Cerebellar nuclear complex (tissue), 1 donor: ENCODE data around the gene MACROD2.
"Not testable (repeated sequence)": the region's sequence is repeated elsewhere in the genome, so short reads cannot be mapped to it uniquely, and the experiment has no call there.

Source experiments
- DNase-seq, 2 experiments: peaks; one replicate each; lab custom pipeline; 2025; lab: John Stamatoyannopoulos, UW

Gene MACROD2

DNA sequence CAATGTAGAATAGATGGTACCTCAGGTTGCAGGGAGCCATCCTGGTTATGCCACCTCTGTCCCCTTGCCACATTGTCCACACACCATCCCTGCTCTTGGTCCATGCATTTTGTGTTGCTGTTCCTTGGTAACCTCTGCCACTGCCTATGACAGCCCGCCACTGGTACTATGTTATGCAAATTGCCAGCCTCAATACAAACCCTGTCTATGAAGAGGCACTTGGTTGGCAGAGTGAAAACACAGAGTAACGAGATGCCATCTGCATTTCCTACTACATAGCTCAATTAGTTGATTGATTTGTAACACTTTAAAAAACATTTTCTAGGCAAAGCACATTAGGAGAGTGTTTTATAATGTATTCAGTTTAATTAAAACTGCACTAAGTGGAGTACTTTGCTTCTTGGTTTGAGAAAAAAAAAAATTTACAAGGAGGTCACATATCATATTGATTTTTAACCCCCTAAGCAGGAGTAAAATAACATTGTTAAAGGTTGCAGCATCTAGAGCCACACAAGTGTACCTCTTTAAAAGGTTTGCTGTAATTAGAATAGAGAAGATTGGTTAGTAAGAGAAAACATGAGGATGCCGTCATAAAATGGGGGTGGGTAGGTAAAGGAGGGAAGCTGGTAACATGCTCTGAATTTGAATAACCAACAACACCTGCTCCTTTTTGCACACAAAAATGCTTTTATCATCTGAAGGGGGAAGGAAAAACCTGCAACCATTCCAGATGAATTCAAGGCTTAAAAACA, 1760.9 kb downstream of the MACROD2 start:
- DNase-seq: no peak

GRCh38 chr20:15756754-15757115, 1761.4 kb downstream of the MACROD2 start:
- no peak for DNase-seq

DNA sequence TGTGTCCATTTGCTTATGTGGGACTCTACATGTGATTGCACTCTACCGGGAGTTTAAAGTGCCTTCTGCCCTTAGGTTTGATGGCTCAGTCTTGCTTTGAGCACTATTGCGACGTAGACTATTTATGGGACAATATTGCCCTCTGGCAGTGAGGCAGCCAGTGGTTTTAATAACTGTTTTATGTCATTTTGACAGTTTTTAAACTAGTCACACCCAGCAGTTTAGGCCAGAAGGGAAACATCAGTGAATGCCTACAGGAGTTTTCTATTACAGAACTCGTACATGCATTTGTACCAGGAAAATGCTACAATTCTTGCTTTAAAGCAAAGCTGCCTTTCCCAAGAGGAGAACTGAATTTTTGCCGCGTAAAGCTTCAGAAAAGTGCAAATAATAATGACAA, 1764.3 kb downstream of the MACROD2 start:
- DNase-seq: no peak

- DNase-seq: no peak
Measured at GRCh38 chr20:15760001-15760621, 1764.8 kb downstream of the MACROD2 start.

GRCh38 chr20:15763366-15763765, 1768.0 kb downstream of the MACROD2 start:
- DNase-seq: no peak

- DNase-seq: no peak
Measured at GRCh38 chr20:15767586-15767985, 1772.3 kb downstream of the MACROD2 start.

GRCh38 chr20:15767999-15768741, 1772.9 kb downstream of the MACROD2 start:
- no peak for DNase-seq

DNA sequence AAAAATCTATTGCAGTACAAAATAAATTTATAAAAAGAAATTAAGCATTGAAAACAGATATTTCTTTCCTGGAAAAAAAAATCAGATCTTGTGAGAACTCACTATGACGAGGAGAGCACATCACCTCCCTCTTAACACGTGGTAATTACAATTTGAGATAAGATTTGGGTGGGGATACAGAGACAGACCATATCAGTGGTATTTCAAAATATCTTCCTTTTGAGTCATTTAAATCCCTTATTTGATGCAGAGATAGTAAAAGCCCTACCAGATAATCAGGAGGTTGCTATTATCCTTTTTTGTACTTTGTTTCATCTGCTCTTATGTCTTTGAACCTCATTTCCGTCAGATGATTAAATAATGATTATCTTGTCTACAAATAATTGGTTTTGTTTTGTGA, 1777.5 kb downstream of the MACROD2 start:
- DNase-seq: no peak

GRCh38 chr20:15774926-15775325, 1779.6 kb downstream of the MACROD2 start:
- DNase-seq: no peak

DNA sequence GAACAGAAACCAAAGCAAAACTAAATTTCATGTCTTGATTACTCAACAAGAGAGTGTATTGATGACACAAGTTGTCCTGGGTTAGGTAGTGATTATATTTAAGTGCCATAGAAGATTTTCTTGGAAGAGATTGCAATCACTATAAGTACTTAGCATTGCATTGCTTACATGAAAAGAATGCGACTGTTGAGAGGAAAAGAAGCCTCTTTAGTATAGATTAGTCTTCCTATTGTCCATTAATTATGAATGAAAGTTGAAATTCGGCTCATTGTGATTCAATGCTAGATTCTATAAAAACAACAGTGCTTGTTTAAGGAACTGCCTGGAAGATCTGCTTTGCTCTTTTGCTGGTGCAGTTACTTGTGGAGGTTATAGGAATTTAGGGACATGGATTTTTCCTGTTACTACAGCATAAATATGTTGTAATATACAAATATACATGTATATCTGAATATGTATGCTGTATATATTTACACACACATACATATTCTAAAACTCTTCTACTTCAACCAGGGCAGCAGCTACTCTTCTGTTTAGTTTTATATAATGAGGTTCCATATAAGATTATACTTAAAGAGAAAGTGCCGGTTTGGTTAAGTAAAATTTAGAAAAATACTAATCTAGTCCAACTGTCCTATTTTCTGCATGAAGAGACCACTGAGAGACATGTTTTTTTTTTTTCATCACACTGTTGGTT, 1781.6 kb downstream of the MACROD2 start:
- DNase-seq: no peak

DNA sequence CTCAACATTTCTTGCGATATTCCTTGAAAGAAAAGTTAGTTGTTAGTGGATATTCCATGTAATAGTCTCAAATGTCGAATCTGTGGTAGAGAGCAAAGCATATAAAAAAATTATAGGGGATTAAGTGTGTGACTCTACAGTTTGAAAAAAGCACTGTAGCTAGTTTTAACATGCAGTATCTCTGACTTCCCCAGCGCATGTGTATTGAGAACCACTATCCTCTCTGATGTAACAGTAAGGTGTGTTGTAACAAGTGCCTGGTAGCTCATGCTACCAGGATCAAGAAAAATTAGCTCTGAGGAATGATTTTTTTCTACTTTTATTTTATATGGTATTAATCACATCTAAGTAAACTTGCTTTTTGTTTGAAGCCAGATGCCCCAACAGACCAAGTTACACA, 1788.7 kb downstream of the MACROD2 start:
- DNase-seq: no peak

DNA sequence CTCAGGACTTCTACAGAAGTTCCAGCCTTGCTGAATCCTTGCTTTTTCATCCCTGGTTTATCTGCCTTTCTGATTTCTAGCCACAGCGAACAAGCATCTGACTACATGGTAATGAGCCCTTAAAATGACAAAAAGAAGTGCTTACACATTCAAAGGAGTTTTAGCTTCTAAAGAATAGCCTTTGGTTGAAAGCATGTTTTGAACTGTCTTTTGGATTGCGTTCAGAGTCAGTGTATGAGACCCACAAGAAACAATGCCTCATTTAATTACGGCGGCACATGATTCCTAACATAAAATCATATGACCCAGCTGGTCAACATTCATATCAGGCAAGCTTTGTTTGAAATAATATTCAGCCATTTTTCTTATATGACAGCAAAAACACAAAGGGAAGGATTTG, 1793.8 kb downstream of the MACROD2 start:
- no peak for DNase-seq

DNA sequence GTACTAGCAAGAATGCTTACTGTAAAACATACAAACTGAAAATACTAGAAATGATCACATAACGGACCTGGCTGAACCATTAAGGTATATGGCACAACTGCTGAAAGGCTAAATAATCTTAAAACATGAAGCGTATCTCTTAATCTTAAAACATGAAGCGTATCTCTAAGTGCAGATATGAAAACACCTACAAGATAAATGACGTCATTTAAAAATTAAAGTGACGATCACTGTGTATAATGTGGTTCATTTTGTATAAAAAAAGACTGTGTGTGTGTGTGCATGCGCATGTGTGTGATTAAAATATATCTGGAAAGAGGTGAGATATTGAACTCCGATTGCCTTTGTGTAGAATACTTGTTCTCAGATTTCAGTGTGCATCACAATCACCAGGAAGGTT, 1797.5 kb downstream of the MACROD2 start:
- no peak for DNase-seq

- DNase-seq: no peak
Measured at GRCh38 chr20:15794409-15794808, 1799.1 kb downstream of the MACROD2 start.

GRCh38 chr20:15795305-15796019, 1800.1 kb downstream of the MACROD2 start:
- DNase-seq: no peak

DNA sequence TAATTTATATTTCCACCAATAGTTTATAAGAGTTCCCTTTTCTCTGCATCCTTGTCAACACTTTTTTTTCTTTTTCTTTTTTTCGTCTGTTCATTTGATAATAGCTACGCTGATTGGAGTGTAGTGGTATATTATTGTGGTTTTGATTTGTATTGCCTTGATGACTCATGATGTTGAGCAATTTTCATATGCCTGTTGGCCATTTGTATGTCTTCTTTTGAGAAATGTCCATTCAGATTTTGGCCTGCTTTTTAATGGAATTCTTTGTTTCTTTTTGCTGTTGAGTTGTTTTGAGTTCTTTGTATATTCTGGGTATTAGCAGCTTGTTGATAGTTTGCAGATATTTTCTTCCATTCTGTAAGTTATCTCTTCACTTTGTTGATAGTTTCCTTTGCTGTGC, 1804.6 kb downstream of the MACROD2 start:
- no peak for DNase-seq

- DNase-seq: no peak
Measured at GRCh38 chr20:15802020-15802419, 1806.7 kb downstream of the MACROD2 start.

- DNase-seq: no peak
Measured at GRCh38 chr20:15805154-15805553, 1809.8 kb downstream of the MACROD2 start.

- DNase-seq: no peak
Measured at GRCh38 chr20:15806105-15806504, 1810.8 kb downstream of the MACROD2 start.

DNA sequence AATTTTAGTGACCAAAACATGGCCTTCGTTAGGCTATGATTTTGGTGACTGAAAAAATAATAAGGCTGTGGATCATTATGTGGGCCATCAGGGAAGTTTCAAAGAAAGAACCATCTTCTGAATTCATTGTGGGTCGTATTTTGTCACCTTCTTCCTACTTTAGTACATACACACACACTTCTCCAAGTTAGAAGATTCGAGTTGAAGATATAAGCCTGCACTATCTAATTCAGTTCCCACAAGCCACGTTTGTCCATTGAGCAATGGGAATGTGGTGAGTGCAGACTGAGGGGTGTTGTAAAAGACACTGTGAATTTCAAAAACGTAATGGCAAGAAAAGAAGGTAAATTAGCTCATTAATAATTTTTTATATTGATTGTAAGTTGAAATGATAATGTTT, 1812.0 kb downstream of the MACROD2 start:
- no peak for DNase-seq

DNA sequence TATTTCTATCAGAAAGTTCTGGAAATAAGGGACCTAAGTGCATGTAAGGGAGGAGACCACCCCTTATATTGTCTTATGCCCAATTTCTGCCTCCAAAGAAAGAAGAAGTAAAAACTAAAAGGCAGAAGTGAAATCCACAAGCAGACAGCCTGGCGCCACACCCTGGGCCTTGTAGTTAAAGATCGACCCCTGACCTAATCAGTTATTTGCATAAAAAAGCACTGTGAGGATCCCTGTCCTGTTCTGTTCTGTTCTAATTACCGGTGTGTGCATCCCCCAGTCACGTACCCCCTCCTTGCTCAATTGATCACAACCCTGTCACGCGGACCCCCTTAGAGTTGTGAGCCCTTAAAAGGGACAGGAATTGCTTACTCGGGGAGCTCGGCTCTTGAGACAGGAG, 1812.5 kb downstream of the MACROD2 start:
- DNase-seq: not testable (repeated sequence)

DNA sequence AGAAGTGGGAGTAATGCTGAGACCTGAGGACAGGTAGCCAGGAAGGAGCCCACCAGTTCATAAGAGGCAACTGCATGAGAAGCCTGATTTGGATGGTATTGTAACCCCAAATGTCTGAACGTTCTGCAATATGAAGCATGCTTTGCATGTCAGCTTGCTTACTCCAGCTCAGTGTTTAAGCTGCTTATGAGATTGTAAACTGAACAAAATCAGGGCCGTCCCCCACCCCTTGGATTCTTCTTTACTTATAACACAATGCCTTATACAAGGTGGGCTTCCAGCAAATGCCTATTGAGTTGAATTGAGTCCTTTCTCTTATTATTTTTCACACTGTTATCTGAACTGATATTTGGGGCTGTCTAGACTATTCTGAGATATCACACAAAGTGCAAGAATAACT, 1816.6 kb downstream of the MACROD2 start:
- DNase-seq: no peak
